NCI-H510A treated with DMSO at 0.1 percent for 48 hours (cell line): ENCODE data around the gene RYR3.

ENCODE experiments used
- DNase-seq: peaks from one replicate; lab custom pipeline; 2025; lab: John Stamatoyannopoulos, UW

RYR3 gene

DNA sequence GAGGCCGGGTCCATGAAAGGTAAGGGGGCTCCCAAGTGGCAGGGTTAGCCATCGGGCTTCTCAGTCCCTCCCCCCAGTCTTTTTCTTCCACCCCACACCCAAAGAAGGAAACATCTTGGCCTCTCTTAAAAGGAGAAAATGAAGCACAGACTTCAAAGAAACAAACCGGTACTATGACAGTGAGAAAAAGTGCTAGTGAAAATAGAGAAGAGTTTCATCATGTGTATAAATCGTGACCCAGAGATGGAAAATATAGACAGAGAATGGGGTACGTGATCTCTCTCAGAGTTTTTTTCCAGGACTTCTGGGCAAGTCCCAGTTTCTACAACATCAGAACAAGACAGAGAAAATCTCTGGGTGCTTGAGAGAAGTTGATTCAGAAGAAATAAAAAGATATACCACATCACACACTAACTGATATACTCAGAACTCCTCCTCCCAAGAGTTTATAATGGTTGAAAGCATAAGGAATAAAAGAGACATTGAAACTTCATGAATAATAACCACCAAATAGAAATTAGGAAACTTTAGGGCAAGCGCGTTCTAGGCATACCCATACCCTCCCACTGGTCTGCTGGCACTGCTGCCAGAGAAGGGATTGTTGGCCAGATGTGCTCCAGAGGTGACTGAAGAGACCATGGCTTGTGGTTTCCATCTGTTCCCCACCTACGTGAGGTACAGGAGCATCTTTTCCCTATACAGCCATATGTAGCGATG lies 338.6 kb downstream of the RYR3 start:
- no peak for DNase-seq

DNA sequence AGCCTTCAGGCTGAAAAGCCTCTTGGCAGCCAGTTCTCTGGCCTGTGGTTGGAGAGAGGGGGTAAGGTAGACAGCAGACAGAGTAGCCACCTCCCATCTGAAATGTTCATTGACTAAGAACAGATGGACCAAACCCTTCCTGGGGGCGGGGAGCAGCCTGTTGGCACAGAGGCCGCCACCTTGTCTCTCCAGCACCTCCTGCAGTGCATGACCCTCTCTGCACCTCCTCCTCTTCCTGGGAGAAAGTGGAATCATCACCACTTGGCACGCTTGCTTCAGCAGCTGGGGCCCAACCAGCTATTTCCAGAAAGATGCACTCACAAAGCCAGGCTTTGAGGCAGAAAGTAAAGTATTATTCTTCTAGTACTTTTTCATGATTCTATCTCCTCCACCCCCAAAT lies 344.1 kb downstream of the RYR3 start:
- no peak for DNase-seq

DNA sequence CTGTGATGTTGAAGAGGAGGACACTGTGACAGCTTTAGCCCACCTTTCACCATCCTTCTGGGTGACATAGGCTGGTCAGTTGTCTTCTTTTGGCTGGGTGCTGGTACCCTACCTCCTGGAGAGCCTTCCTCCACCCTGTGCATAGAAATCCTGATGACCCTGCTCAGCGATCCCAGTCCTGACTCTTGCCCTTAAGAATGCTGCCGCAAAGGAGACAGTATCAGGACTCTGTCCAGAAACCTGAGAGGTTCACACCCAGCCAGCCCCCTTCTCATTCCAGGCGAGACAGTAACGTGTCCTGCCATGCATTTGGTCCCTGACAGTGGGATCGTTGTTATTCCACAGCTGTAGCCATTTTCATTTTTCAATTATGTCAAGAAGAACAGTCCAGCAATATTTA lies 344.7 kb downstream of the RYR3 start:
- DNase-seq, result no peak

DNA sequence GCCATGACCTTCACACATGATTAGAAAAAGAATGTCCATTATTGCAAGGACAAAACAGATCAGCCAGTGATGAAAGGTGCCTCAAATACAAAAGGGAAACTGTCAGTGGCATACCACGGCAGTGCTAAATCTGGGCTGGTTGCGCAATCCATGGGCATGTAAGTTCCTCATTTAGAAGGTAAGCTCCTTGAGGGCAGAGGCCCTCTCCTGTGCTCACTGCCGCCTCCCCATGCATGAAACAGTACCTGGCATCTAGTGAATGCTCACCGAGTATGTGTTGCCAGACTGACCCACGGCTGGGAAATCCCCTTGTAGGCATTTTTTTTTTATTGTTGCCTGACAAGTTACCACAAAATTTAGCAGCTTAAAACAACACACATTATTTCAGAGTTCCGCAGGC lies 345.4 kb downstream of the RYR3 start:
- DNase-seq, result no peak

DNA sequence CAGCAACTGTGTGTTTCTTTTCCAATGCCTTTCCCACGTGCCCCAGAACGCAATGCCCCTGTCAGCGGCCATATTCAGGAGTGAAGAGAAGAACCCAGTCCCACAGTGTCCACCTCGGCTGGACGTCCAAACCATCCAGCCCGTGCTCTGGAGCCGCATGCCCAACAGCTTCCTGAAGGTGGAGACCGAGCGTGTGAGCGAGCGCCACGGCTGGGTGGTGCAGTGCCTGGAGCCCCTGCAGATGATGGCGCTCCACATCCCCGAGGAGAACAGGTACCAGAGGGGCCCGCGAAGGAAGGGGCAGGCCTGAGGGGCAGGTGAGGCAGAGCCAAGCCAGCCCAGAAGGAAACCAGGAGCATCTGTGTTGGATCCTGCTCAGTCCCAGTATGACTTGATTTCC lies 349.4 kb downstream of the RYR3 start:
- no peak for DNase-seq

DNA sequence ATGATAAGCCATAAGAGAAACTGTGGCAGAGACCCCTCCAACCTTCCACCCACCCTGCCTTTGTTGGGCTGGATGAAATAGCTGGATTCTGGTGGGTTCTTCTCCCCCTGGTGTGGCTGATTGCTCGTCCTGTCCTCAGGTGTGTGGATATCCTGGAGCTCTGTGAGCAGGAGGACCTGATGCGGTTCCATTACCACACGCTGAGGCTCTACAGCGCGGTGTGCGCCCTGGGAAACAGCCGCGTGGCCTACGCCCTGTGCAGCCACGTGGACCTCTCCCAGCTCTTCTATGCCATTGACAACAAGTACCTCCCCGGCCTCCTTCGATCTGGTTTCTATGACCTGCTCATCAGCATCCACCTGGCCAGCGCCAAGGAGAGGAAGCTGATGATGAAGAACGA lies 351.2 kb downstream of the RYR3 start:
- DNase-seq, result no peak

DNA sequence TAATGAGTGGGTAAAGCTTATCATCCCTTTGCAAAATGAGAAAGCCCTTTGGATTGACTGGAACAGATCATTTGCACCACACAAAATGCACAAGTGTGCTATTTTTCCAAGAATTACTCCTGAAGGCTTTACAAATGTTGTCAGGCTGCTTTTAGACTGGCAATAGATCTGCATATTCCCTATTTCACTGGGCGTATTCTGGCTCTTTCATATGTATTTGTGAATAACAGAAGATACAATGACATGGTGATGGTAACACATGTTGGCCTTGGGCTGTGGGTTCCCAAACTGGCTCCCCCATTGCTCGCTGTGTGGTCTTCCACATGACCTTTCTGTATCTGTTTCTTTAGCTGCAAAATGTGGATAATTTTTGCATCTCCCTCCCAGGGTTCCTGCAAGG lies 354.2 kb downstream of the RYR3 start:
- DNase-seq, result no peak

DNA sequence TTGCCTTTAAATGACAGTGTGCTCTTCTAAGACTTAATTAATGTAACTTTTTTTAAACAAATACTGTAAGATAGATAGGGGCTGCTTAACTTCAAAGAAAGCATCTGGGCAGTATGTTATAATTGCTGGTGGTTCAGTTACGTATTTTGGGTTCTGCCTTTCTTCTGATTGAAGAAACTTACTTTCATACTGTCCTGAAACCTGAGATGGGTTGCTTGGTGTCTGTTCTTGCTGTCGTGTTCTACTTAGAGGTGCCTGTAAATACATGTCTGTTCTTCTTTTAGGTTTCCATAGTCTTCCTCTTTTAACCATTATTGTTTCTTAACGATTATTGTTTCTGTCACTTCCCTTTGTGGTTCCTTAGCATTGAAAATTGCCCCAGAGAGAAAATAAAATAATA lies 359.8 kb downstream of the RYR3 start:
- DNase-seq, result no peak

DNA sequence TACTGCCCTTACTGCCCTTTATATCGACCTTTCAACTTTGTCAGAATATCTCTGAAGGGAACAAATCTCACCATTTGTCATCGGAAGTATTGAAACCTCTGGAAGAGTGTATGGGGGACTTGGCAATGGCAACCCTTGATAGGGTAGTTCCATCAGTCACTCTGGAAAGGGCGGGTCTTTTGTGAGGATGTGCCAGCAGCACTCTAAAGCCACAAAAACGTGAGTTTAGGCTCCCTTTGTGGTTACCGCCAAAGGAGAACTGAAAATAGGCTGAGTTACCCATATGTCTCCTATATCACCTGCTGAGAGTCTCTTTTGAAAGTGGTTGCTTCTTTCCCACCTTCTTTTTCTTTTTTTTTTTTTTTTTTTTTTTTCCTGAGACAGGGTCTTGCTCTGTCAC lies 360.7 kb downstream of the RYR3 start:
- no peak for DNase-seq

DNA sequence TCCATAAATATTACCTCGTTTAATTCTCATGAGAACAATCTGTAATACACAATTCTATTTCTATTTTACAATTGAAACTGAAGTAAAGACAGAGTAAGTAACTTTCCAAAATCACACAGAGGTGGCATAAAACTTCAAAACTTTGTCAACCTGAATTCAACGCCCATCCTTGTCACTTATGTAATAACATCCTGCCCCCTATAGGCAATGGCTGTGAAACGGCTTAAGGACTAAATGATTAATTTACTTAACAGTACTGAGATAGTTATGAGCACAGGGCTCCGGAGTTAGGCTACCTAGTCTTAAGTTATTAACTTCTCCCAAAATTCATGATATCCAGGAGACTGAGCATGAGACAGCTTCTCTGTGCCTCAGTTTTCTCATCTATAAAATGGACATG lies 364.5 kb downstream of the RYR3 start:
- no peak for DNase-seq

DNA sequence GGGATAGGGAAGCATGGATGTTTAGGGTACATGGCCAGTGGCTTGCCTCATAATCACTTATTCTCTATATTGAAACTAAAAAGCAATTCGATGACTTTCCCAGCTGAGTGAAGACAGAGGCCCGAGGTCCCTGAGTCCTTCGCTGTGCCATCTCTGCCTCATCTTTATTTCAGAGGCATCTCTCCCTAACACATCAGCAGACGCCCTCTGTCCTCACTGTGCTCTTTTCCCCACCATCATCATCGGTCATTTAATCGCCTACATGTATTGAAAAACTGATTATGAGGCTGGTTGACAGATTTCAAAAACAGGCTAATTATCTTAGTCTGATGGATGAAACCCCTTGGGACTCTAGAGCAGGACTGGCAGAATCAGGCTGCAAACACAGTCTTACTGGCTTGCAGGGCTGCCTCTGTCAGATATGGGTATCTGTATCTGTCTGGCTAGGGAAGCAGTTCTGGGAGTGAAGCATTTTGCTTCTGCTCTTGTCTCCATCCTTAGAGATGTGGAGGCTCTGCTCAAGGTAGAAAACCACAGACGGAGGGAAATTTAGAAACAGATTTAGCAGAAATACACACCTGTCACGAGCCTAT lies 366.6 kb downstream of the RYR3 start:
- no peak for DNase-seq

DNA sequence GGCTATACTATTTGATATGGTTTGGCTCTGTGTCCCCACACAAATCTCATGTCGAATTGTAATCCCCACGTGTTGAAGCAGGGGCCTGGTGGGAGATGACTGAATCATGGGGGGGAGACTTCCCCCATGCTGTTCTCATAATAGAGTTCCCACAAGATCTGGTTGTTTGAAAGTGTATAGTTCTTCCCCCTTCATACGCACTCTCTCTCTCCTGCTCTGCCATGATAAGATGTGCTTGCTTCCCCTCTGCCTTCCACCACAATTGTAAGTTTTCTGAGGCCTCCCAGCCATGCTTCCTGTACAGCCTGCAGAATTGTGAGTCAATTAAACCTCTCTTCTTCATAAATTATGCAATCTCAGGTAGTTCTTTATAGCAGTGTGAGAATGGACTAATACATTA lies 367.4 kb downstream of the RYR3 start:
- no peak for DNase-seq

DNA sequence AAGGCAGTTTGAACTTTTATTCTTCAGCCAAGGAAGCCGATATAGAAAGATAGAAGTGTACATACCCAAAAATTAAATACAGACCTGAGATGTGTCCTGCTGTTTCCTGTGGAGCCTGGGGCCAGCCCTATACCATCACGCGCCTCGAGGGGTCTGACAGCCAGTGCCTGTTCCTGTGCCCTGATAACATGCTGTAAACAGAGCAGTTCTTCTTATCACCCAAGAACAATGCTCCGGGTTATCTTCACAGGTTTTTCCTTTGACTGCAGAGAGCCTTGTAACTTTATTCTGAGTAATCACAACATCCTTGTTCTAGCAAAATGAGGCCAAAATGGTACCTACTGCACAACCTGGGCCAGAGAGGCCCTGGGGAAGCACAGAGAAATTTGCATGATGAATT lies 367.8 kb downstream of the RYR3 start:
- DNase-seq, result no peak

DNA sequence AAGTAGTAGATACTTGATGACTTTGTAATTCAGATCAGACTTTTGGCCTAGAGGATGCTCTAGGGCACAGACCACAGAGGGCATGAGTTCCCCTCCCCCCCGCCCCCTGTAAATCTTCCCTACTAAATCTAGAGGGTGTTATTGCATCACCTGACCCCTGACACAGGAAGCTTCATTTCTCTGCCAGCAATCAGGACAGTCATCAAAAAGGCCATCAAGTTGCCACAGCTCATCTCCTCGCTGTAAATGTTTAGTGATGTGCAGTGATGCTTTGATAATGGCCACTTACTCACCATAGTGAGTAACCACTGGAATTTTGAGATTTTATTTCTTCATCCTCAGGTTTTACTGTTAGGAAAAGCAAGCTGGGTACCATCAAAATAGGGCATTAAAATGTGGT lies 368.3 kb downstream of the RYR3 start:
- no peak for DNase-seq

DNA sequence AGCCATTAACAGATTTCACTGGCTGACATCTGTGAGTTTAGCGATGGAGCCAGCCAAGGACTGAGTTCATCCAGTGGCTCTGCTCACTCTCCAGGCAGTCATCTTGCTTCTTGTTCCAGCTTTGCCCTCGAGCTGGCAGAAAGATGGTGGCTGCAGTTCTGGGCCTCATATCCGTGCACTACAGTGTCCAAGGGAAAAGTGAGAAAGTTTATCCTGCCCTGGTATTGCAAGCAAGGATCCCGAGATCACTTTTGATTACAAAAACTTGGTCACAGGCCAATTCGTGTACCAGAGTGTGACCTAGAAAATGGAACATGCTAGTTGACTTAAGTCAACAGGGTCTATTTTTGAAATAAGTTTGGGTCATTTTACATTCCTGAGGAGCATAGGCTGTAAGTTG lies 369.6 kb downstream of the RYR3 start:
- no peak for DNase-seq

DNA sequence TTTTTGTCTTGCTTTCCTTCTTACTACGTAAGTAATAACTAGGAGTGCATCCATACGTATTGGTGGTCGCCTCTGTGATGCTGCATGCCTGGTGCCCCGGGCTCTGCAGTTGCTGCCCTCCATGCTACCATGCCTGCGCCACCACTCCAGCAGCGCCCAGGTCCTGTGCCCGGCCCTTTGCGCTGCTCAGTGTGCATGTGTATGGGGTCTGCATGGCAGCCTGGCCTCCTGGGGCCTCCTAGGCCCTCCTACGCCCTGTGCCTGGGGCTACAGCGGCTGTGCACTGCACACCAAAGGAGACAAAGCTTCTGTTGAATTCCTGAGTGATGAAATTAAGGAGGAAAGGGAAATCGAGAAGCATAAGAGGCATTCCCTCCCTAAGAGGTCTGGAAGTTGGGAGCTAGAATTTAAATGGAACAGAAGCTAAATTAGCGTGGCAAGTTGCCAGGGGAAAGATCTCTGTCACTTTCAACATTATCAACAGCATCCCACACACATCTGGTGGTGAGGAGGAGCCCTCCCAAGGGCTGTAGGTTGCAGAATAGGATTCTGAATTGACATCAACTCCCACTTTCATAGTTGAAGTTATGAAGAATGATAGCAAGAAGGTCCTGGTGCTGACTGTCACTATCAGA lies 382.5 kb downstream of the RYR3 start:
- no peak for DNase-seq

DNA sequence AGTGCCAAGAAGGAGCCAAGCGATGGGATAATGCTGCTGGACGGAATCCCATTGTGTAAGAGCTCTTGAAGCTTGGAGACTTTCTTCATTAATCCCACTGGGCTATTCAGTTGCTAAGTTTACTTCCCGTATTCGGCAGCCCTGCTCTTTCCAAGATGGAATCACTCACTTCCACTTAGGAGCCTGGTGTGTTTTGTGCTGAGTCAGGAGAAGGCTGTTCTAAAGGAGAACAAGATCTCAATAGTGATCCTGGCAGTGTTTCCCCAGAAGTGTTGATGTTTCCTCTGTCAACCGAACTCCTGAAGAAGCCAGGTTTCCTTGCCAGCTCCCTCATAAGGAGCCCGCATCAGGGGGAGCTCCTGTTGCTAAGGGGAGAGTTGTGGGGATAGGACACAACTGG lies 387.4 kb downstream of the RYR3 start:
- DNase-seq, result no peak

DNA sequence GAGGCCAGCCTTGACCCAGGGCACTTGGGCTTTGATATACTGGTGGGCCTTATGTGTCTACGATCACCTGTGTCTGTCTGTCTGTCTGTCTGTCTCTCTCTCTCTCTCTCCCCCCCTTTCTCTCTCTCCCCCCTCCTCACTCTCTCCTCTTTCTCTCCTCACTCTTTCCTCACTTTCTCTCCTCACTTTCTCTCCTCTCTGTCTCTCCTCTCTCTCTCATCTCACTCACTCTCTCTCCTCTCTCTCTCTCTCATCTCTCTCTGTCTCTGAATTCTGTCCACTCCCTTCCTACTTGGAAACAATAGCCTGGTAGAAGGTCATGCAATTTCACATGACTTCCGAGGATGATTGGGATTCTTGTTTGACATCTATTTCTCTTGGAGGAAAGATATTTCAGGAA lies 388.4 kb downstream of the RYR3 start:
- no peak for DNase-seq

DNA sequence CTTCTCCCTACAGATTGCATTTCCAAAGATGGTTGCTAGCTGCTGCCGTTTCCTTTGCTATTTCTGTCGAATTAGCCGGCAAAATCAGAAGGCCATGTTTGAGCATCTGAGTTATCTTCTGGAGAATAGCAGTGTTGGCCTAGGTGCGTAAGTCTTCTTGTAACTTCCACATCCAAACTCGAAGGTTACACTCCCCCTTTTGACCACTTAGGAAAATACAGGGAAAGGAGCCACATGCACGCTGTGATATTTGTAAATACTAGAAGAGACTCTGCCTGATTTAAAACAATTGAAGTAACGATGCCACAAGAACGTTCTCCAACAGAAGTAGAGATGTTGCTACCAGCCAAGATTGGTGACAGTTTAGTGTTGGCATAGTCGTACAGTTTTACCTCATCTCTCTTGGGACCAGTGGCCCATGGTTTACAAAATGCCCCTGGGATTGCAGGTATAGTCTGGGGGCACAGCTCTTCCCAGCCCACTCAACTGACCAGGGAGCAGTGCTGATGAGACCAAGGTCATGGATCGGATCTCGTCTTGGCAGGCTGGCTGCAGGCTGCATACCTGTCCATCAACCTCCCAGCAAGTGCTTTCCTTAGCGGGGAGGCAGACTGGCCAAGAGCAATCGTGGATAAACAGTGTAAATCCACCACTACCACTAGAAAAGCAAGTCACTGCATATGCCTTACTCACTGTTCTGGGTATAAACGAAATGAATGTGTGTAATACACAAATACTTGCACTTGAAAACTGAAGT lies 389.1 kb downstream of the RYR3 start:
- DNase-seq, result peak; percentile 10

DNA sequence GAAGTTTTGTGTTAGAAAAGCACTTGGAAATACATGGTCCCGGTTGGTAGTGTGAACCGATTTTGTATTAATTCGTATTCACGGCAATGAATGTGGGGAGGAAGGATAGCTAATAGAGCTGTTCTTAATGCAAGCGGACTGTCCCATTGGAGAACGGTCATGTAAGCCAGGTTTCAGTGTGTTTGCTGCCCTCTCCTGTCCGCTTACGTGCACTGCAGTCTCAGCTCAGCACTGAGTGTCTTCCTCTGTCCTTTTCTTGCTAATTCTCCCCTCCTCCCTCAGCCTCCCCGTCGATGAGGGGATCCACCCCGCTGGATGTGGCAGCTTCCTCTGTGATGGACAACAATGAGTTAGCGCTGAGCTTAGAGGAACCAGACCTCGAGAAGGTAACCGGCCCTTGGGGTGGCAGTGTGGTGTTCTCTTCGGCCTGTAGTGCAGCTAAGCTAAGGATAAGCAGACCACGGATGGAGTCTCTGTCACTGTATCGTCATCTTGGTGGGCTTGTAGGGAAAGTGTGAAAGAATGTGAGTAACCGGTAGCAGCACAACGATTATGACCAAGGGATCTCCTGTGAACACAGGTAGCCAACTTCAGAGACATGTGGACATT lies 390.0 kb downstream of the RYR3 start:
- peak; percentile 45 for DNase-seq

DNA sequence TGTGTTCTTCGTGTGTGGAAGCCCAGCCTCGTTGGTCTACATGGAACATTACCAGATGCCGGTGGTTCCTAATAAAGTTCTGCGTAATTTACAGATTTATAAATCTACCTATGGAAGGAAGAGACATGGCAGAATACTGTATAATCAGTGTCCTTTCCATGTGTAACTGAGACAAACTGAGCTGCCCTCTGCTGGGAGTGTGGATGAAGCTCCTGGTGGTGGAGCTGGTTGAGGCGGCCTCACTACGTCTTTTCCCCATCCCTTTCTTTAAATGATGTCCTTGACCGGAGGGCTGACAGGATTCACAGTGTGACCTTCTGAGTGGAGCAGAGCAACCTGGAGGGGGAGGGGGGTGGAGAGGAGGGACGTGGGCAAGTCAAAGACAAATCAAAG lies 390.5 kb downstream of the RYR3 start:
- no peak for DNase-seq

DNA sequence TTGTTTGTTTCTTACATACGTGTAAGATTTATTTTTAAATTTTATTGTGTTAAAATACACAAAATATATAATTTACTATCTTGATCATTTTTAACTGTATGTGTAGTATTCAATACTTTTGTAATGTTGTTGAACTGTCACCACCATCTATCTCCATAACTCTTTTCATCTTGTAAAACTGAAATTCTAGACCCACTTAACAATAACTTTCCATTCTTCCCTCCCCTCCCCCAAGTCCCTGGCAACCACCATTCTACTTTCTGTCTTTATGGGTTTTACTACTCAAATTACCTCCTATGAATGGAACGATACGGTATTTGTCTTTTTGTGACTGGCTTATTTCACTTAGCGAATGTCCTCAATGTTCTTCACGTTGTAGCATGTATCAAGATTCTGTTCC lies 395.4 kb downstream of the RYR3 start:
- DNase-seq, result no peak

DNA sequence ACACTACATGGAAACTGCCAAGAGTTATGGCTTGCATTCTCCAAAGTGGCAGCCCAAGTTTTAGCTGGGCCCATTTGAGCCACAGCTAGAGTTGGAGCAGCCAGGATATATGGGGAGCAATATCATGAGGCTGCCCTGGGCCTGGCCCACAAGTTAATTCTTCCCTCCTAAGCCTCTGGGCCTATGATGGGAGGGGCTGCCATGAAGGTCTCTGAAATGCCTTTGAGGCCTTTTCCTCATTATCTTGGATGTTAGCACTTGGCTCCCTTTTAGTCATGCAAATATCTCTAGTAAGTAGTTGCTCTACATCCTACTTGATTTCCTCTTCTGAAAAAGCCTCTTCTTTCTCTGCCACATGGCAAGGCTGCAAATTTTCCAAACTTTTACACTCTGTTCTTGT lies 400.0 kb downstream of the RYR3 start:
- DNase-seq, result no peak
